ENCODE measurements around the gene RUVBL1. TPM values are rescaled to one million over a fixed set of nuclear protein-coding genes. Genes with fewer than 3 reads are reported as not detected.

The RUVBL1 gene
- total and polyA plus RNA-seq, 10 of the 15 experiments (the other 5 are each of a cell fraction or from before 2014, with no cell fraction given) = 15.2 to 142 (median 84.2) TPM

- in situ Hi-C loops (cut with MboI) (no loop called here), intact Hi-C loops (cut with micrococcal nuclease; ENCODE audit: unreplicated experiment) (no loop called here)
- Histone ChIP-seq H2AFZ (ENCODE audit: control insufficient read depth, low read depth, low read length) (no peak overlapping the region), H3K9me3 (replicated peaks; ENCODE audit: control insufficient read depth, insufficient read depth, low read length) (no peaks in the 10 kb centered on the region), H4K20me1 (ENCODE audit: control insufficient read depth, insufficient read depth) (peaks cover 5% of the 10 kb centered on the region; the same call in 1 of the 2 replicates), H3K27ac (ENCODE audit: control insufficient read depth, insufficient read depth) (no peak overlapping the region), H3K9ac (ENCODE audit: control insufficient read depth, insufficient read depth, low read length) (no peak overlapping the region), H3K36me3 (ENCODE audit: control insufficient read depth in 2 of 2, insufficient read depth in 2 of 2, low read length in 1 of 2) (peaks cover 44 to 61% of the 10 kb centered on the region in 2 experiments), H3K4me3 (no peak overlapping the region), H3K79me2 (ENCODE audit: control insufficient read depth, insufficient read depth, low read length) (no peaks in the 10 kb centered on the region), H3K4me2 (ENCODE audit: control insufficient read depth, insufficient read depth) (no peak overlapping the region), H3K4me1 (ENCODE audit: control insufficient read depth, insufficient read depth, low read length) (no peaks in the 10 kb centered on the region), H3K27me3 (replicated peaks in 1 of 2; ENCODE audit: control insufficient read depth in 2 of 2, insufficient read depth in 2 of 2, low read length in 1 of 2) (no peaks in the 10 kb centered on the region)
- BruUV-seq (replicated peaks) = no TSS peak
- POLR2A ChIA-PET = interaction anchor here (3.2 kb wide), 1 partner anchor 11 kb away, joined by 18 read pairs; no protein-coding TSS in a partner anchor
- DNase-seq (ENCODE audit: low read depth, low spot score) (no peak), ATAC-seq (0 out of 3 replicates have a peak, but pooled peaks have one; percentile 9), FAIRE-seq (no peak)
- CTCF ChIA-PET = interaction anchor here (2.4 to 6.2 kb wide), 2 partner anchors 12 to 66 kb away, joined by 8 to 37 read pairs; no protein-coding TSS in a partner anchor
- SMC1A ChIA-PET (ENCODE audit: uncharacterized antibody, unreplicated experiment) = interaction anchor here (0.8 kb wide), 1 partner anchor 11 kb away, joined by 3 read pairs; no protein-coding TSS in a partner anchor
- TF ChIP-seq RCOR1 (conservative IDR thresholded peaks at IDR 0.05; ENCODE audit: low read depth, low read length) (no peak), SREBF1 (IDR thresholded peaks at IDR 0.05; ENCODE audit: low read length) (no peak), ATF3 (IDR thresholded peaks at IDR 0.05; ENCODE audit: borderline replicate concordance, extremely low read depth, low read depth, low read length) (no peak), SP1 (IDR thresholded peaks at IDR 0.05; ENCODE audit: low read depth, low read length) (no peak), PML (IDR thresholded peaks at IDR 0.05; ENCODE audit: low read length) (no peak), PAX8 (IDR thresholded peaks at IDR 0.05) (no peak), MTA2 (IDR thresholded peaks at IDR 0.05; ENCODE audit: low read depth) (no peak)
- TF ChIP-seq, protein P1, sequence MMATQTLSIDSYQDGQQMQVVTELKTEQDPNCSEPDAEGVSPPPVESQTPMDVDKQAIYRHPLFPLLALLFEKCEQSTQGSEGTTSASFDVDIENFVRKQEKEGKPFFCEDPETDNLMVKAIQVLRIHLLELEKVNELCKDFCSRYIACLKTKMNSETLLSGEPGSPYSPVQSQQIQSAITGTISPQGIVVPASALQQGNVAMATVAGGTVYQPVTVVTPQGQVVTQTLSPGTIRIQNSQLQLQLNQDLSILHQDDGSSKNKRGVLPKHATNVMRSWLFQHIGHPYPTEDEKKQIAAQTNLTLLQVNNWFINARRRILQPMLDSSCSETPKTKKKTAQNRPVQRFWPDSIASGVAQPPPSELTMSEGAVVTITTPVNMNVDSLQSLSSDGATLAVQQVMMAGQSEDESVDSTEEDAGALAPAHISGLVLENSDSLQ (IDR thresholded peaks at IDR 0.05) = no peak
- RAD21 ChIA-PET (ENCODE audit: unreplicated experiment) = no interaction called here
- WGBS (ENCODE audit: insufficient coverage, insufficient replicate concordance, low lambda C conversion rate, missing lambda C conversion rate) = 85% methylated on average over 7 of the region's 7 CpGs
These were observed 56.1 kb downstream of the RUVBL1 start for GRCh38 chr3:128067489-128067888.
